HepG2 (cell line): Measurements from ENCODE around the gene AKAIN1. TPM values are rescaled to one million over a fixed set of nuclear protein-coding genes. Genes with fewer than 3 reads are reported as not detected.

Experiments
- ATAC-seq: fragments of 200-7000 bp; cut with Tn5 transposase; 3 replicates; pipeline ENCODE4 v1.9.1; 2020; ENCODE audit warnings: mild to moderate bottlenecking, moderate library complexity
- BruUV-seq: library from RNA; stranded (reverse); fragments of 400-500 nt; replicated peaks from 2 replicates; lab custom pipeline; 2021; lab: Mats Ljungman, UMichigan
- CTCF ChIA-PET: fragments of 300-600 bp; formaldehyde crosslinking; extraction: SDS; loops from one replicate; lab custom pipeline; 2021; ENCODE audit warnings: low total read pairs, inconsistent platforms, low intra/inter-chr PET ratio; lab: Yijun Ruan, JAX
- POLR2A ChIA-PET: fragments of 350-600 bp; sonication (Branson Sonifier 250); formaldehyde crosslinking; loops from one replicate; lab custom pipeline; 2020; ENCODE audit warnings: antibody characterized with exemption, inconsistent platforms; lab: Yijun Ruan, JAX
- DNase-seq: peaks from one replicate; pipeline ENCODE4 v3.0.0-alpha.2; 2015; ENCODE audit warnings: low spot score
- FAIRE-seq: peaks from 3 replicates; lab custom pipeline; 2011; peaks lifted over from hg19 to GRCh38; lab: Jason Lieb, UNC
- H2AFZ ChIP-seq: one replicate; pipeline ENCODE4 v1.6.1; 2011; ENCODE audit warnings: low read length, inconsistent platforms
- H3K27ac ChIP-seq: fragments of 300-600 bp; 3 replicates; pipeline ENCODE4 v1.8.0; 2011; ENCODE audit warnings: mixed run types, mild to moderate bottlenecking, mixed read lengths, low read length, inconsistent platforms; ENCODE audit not compliant: insufficient read depth; ENCODE audit errors: extremely low read length
- H3K27me3 ChIP-seq, 2 experiments: fragments of 200-600 bp in 1 of 2; 2 replicates in 1 of 2; 3 replicates in 1 of 2; pipeline versions ENCODE4 v1.6.0 to v1.8.0; 2011; ENCODE audit warnings: low read length in 2 of 2, mild to moderate bottlenecking in 2 of 2, moderate library complexity in 2 of 2, inconsistent platforms in 1 of 2; ENCODE audit not compliant: insufficient read depth in 2 of 2, control insufficient read depth in 1 of 2
- H3K36me3 ChIP-seq, 2 experiments: fragments of 200-600 bp in 1 of 2; replicated peaks in 1 of 2; 2 replicates in 1 of 2; 3 replicates in 1 of 2; pipeline versions ENCODE4 v1.5.1 to v1.8.0; 2011; ENCODE audit warnings: low read length in 2 of 2, inconsistent platforms in 1 of 2; ENCODE audit not compliant: insufficient read depth in 2 of 2, control insufficient read depth in 1 of 2
- H3K4me1 ChIP-seq: 2 replicates; pipeline ENCODE4 v1.5.1; 2012; ENCODE audit warnings: low read length, inconsistent platforms; ENCODE audit not compliant: insufficient read depth
- H3K4me2 ChIP-seq: 2 replicates; pipeline ENCODE4 v1.6.0; 2011; ENCODE audit warnings: low read depth, low read length, inconsistent platforms
- H3K4me3 ChIP-seq, 3 experiments: fragments of 200-600 bp in 1 of 3; sonication (generic), shearing (Covaris generic) in 1 of 3; replicated peaks in 1 of 3; 2 replicates each; pipeline ENCODE4 v1.5.1; 2011 to 2016; ENCODE audit warnings: low read length in 3 of 3, inconsistent platforms in 2 of 3, low read depth in 2 of 3, mild to moderate bottlenecking in 2 of 3, control low read depth in 1 of 3, mixed read lengths in 1 of 3; ENCODE audit not compliant: insufficient read depth in 1 of 3
- H3K79me2 ChIP-seq: one replicate; pipeline ENCODE4 v1.6.1; 2011; ENCODE audit warnings: low read length, inconsistent platforms; ENCODE audit not compliant: insufficient read depth
- H3K9ac ChIP-seq: 2 replicates; pipeline ENCODE4 v1.6.0; 2011; ENCODE audit warnings: mild to moderate bottlenecking, low read depth, low read length, inconsistent platforms; ENCODE audit not compliant: insufficient read depth
- H3K9me3 ChIP-seq: 2 replicates; pipeline ENCODE4 v1.5.1; 2012; ENCODE audit warnings: mild to moderate bottlenecking, low read length
- H4K20me1 ChIP-seq: 2 replicates; pipeline ENCODE4 v1.6.0; 2011; ENCODE audit warnings: inconsistent platforms, mild to moderate bottlenecking, low read length, moderate library complexity; ENCODE audit not compliant: insufficient read depth
- ARNT2 ChIP-seq: sonication (generic); formaldehyde crosslinking; IDR thresholded peaks from 2 replicates; pipeline ENCODE4 v1.8.0; 2022; ENCODE audit warnings: mild to moderate bottlenecking, low read depth, missing genetic modification reagents, moderate library complexity
- ATF6 ChIP-seq: sonication (generic); formaldehyde crosslinking; conservative IDR thresholded peaks from 2 replicates; pipeline ENCODE4 v1.4.0; 2020; ENCODE audit warnings: missing genetic modification reagents
- ATM ChIP-seq: fragments of 450-650 bp; IDR thresholded peaks from 2 replicates; pipeline ENCODE4 v1.7.1; 2017; ENCODE audit warnings: mild to moderate bottlenecking, borderline replicate concordance
- ATRX ChIP-seq: sonication (generic); formaldehyde crosslinking; IDR thresholded peaks from 2 replicates; pipeline ENCODE4 v1.4.0; 2020; ENCODE audit warnings: missing genetic modification reagents, borderline replicate concordance
- ELF4 ChIP-seq: sonication (generic); formaldehyde crosslinking; IDR thresholded peaks from 2 replicates; pipeline ENCODE4 v1.5.0; 2020; ENCODE audit warnings: missing genetic modification reagents, mild to moderate bottlenecking, moderate library complexity, borderline replicate concordance
- GATAD2A ChIP-seq: IDR thresholded peaks from 2 replicates; pipeline ENCODE4 v1.6.1; 2016
- GRHL1 ChIP-seq: sonication (generic); formaldehyde crosslinking; conservative IDR thresholded peaks from 2 replicates; pipeline ENCODE4 v1.8.0; 2022; ENCODE audit warnings: missing genetic modification reagents
- HIVEP1 ChIP-seq: sonication (generic); formaldehyde crosslinking; IDR thresholded peaks from 2 replicates; pipeline ENCODE4 v1.4.0; 2020; ENCODE audit warnings: mild to moderate bottlenecking, missing genetic modification reagents
- HNF4A ChIP-seq: sonication (generic); formaldehyde crosslinking; IDR thresholded peaks from 2 replicates; pipeline ENCODE4 v1.4.0; 2020; ENCODE audit warnings: missing genetic modification reagents
- MZF1 ChIP-seq: sonication (generic); formaldehyde crosslinking; IDR thresholded peaks from 2 replicates; pipeline ENCODE4 v1.8.1; 2023; ENCODE audit warnings: mild to moderate bottlenecking, missing genetic modification reagents, borderline replicate concordance
- RCOR2 ChIP-seq: IDR thresholded peaks from 2 replicates; pipeline ENCODE4 v1.6.1; 2016; ENCODE audit warnings: missing biosample characterization, missing genetic modification reagents
- THAP11 ChIP-seq: IDR thresholded peaks from 2 replicates; pipeline ENCODE4 v1.6.1; 2016; ENCODE audit warnings: missing biosample characterization, missing genetic modification reagents
- ZBTB25 ChIP-seq: IDR thresholded peaks from 2 replicates; pipeline ENCODE4 v1.6.1; 2018; ENCODE audit warnings: missing genetic modification reagents
- ZNF224 ChIP-seq: sonication (generic); formaldehyde crosslinking; IDR thresholded peaks from 2 replicates; pipeline ENCODE4 v1.5.0; 2020; ENCODE audit warnings: mild to moderate bottlenecking, missing genetic modification reagents
- ZNF784 ChIP-seq: sonication (generic); formaldehyde crosslinking; IDR thresholded peaks from 2 replicates; pipeline ENCODE4 v1.5.1; 2020; ENCODE audit warnings: missing genetic modification reagents, mild to moderate bottlenecking, borderline replicate concordance
- WGBS: methylation state at CpG from one replicate; pipeline ENCODE4 v1.1.6; 2017; ENCODE audit warnings: low lambda C conversion rate; 5-methylcytosine and 5-hydroxymethylcytosine counted together
- in situ Hi-C: cut with HindIII; loops from 2 replicates; pipeline ENCODE4 v1.10.0; 2017; ENCODE audit warnings: low pct_unique_long_range_greater_than_20kb; ENCODE audit not compliant: extremely low pct_ligation_motif_present
- intact Hi-C: fragments of 100-400 bp; cut with micrococcal nuclease; formaldehyde crosslinking; loops from one replicate; pipeline ENCODE4 v1.10.0; 2022; ENCODE audit not compliant: unreplicated experiment
- polyA plus RNA-seq, 8 experiments: library from polyadenylated mRNA; depleted of rRNA in 3 of 8; stranded (reverse) in 7 of 8; unstranded in 1 of 8; fragments of >200 nt; fragmentation: Illumina TruSeq in 4 of 8; extraction: Trizol in 4 of 8; gene quantifications; 2 replicates each; pipeline versions ENCODE4 v1.2.1 to v1.2.3, GENCODE V29; 2011 to 2016; ENCODE audit warnings: low read depth in 4 of 8, missing spikeins in 1 of 8, mixed read lengths in 1 of 8; ENCODE audit not compliant: insufficient read depth in 1 of 8
- total RNA-seq, 5 experiments: library from RNA; depleted of rRNA; stranded (reverse); fragments of >200 nt; fragmentation: Illumina TruSeq; extraction: Trizol; gene quantifications; 2 replicates each; pipeline ENCODE4 v1.2.3, GENCODE V29; 2016; ENCODE audit warnings: low read depth in 1 of 5
- TF ChIP-seq, protein P1 (sequence below): sonication (generic); formaldehyde crosslinking; IDR thresholded peaks from 2 replicates; pipeline ENCODE4 v1.8.0; 2023; ENCODE audit warnings: mild to moderate bottlenecking, missing genetic modification reagents
- TF ChIP-seq, protein P2 (sequence below): sonication (generic); formaldehyde crosslinking; IDR thresholded peaks from 2 replicates; pipeline ENCODE4 v1.8.1; 2023; ENCODE audit warnings: mild to moderate bottlenecking, inconsistent platforms, moderate library complexity, missing genetic modification reagents, borderline replicate concordance

AKAIN1 gene
- total and polyA plus RNA-seq, 2 of the 13 experiments (the other 11 are each of a cell fraction or from before 2014, with no cell fraction given): not detected

DNA sequence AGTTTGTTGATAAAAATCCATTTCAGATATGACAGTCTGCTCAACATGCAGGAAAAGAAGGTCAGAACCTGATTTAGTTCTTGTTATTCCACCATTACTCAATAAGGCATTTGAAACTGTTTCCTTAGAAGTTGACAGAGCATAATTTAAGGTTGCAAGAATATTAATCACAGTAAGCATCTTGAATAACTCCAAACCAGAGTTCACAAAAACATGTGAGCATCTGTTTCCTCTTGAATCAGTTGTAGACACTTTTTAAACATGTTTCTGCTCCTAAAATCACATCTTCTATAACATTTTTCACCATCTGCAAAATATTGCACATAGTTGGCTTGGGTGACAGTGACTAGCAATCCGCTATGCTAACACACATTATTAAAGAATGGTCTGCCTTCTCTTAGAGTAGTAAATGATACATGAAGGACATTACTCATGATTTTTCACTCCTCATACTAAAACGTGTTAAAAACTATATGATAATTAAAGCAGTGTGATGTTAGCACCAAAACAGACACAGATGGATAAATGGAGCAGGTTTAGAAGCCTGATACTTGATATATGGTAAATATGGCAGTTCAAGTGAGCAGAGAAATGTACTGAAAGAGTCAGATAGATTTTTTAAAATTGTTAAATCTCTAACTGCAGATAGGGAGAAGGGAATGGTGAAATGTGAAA, 30.3 kb downstream of the AKAIN1 start:
- Histone ChIP-seq H3K27ac (no peak overlapping the region), H3K9ac (no peak overlapping the region), H3K27me3 (no peaks in the 10 kb centered on the region), H3K4me2 (no peak overlapping the region), H3K9me3 (no peaks in the 10 kb centered on the region), H3K4me3 (no peak overlapping the region), H2AFZ (no peak overlapping the region), H3K4me1 (no peaks in the 10 kb centered on the region), H3K36me3 (no peaks in the 10 kb centered on the region), H4K20me1 (no peaks in the 10 kb centered on the region)
- FAIRE-seq: no peak
- intact Hi-C loops (no loop called here), in situ Hi-C loops (no loop called here)
- POLR2A ChIA-PET: no interaction called here
- no peak for ATAC-seq
- BruUV-seq: no TSS peak
- no peak for DNase-seq
- CTCF ChIA-PET: no interaction called here
- 2% methylated on average over 2 of the region's 2 CpGs for WGBS
- TF ChIP-seq RCOR2 (CRISPR knock-in tag) (no peak), ATM (no peak), GATAD2A (no peak), MZF1 (CRISPR knock-in tag) (no peak), ZBTB25 (no peak), ATF6 (no peak), HIVEP1 (CRISPR knock-in tag) (no peak), ARNT2 (CRISPR knock-in tag) (no peak), ZNF784 (CRISPR knock-in tag) (no peak), ATRX (CRISPR knock-in tag) (no peak), GRHL1 (CRISPR knock-in tag) (no peak), ZNF224 (no peak), THAP11 (no peak), ELF4 (no peak), HNF4A (no peak)
- TF ChIP-seq, protein P1, sequence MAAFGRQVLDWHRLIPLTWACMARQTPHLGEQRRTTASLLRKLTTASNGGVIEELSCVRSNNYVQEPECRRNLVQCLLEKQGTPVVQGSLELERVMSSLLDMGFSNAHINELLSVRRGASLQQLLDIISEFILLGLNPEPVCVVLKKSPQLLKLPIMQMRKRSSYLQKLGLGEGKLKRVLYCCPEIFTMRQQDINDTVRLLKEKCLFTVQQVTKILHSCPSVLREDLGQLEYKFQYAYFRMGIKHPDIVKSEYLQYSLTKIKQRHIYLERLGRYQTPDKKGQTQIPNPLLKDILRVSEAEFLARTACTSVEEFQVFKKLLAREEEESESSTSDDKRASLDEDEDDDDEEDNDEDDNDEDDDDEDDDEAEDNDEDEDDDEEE (CRISPR knock-in tag): no peak
- TF ChIP-seq, protein P2, sequence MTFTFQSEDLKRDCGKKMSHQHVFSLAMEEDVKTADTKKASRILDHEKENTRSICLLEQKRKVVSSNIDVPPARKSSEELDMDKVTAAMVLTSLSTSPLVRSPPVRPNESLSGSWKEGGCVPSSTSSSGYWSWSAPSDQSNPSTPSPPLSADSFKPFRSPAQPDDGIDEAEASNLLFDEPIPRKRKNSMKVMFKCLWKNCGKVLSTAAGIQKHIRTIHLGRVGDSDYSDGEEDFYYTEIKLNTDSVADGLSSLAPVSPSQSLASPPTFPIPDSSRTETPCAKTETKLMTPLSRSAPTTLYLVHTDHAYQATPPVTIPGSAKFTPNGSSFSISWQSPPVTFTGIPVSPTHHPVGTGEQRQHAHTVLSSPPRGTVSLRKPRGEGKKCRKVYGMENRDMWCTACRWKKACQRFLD (CRISPR knock-in tag): no peak
- TF ChIP-seq, all 625 proteins: peak for 0
- no peaks in the 10 kb centered on the region for H3K79me2 ChIP-seq
